ENCODE measurements around the gene GALNT6. TPM values are rescaled to one million over a fixed set of nuclear protein-coding genes. Genes with fewer than 3 reads are reported as not detected.

GALNT6 gene
- polyA plus RNA-seq, 1 donor from 2014 or later = not detected

DNA sequence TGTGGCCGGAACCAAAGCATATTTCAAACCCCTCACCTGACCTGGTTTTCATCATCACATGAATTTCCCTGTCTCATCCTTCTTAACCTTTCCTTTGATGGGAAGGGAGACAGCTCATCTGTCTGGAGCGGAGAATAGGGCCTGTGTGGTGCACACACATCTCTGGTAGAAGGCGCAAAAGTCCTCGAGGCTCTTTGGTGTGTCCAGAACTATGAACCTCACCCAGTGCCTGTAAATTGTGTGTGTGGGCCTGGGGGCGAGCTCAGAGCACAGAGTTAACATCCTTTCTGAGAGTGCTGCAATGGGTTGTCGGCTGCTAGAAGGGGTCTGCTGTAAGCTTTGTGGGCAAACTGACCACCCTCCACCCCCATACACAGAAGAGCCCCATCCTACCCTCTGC is 749 bp downstream of the GALNT6 start:
- Histone ChIP-seq H3K9ac (ENCODE audit: low read length) (no peak overlapping the region), H3K79me2 (replicated peaks; ENCODE audit: insufficient read depth, low read length) (no peaks in the 10 kb centered on the region), H3K27ac (ENCODE audit: low read length) (no peak overlapping the region), H3F3A (ENCODE audit: insufficient read depth, low read length, poor library complexity, severe bottlenecking) (no peaks in the 10 kb centered on the region), H3K4me2 (ENCODE audit: low read length) (no peak overlapping the region), H2AFZ (ENCODE audit: low read depth, low read length) (no peak overlapping the region), H3K9me2 (ENCODE audit: insufficient read depth, low read length) (no peaks in the 10 kb centered on the region), H3K36me3 (ENCODE audit: insufficient read depth, low read length) (no peaks in the 10 kb centered on the region), H4K20me1 (ENCODE audit: insufficient read depth) (no peaks in the 10 kb centered on the region), H3K9me3 (ENCODE audit: low read length) (no peaks in the 10 kb centered on the region), H3K27me3 (ENCODE audit: insufficient read depth, low read depth, low read length) (peaks cover 56% of the 10 kb centered on the region), H3K4me3 (ENCODE audit: low read length) (no peak overlapping the region)
- no peak for TF ChIP-seq EZH2 (IDR thresholded peaks at IDR 0.05; ENCODE audit: borderline replicate concordance, insufficient read depth, low read length, poor library complexity, severe bottlenecking)
- TF ChIP-seq POLR2AphosphoS5 (IDR thresholded peaks at IDR 0.05) = no peak
- TF ChIP-seq, protein P1, sequence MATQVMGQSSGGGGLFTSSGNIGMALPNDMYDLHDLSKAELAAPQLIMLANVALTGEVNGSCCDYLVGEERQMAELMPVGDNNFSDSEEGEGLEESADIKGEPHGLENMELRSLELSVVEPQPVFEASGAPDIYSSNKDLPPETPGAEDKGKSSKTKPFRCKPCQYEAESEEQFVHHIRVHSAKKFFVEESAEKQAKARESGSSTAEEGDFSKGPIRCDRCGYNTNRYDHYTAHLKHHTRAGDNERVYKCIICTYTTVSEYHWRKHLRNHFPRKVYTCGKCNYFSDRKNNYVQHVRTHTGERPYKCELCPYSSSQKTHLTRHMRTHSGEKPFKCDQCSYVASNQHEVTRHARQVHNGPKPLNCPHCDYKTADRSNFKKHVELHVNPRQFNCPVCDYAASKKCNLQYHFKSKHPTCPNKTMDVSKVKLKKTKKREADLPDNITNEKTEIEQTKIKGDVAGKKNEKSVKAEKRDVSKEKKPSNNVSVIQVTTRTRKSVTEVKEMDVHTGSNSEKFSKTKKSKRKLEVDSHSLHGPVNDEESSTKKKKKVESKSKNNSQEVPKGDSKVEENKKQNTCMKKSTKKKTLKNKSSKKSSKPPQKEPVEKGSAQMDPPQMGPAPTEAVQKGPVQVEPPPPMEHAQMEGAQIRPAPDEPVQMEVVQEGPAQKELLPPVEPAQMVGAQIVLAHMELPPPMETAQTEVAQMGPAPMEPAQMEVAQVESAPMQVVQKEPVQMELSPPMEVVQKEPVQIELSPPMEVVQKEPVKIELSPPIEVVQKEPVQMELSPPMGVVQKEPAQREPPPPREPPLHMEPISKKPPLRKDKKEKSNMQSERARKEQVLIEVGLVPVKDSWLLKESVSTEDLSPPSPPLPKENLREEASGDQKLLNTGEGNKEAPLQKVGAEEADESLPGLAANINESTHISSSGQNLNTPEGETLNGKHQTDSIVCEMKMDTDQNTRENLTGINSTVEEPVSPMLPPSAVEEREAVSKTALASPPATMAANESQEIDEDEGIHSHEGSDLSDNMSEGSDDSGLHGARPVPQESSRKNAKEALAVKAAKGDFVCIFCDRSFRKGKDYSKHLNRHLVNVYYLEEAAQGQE (IDR thresholded peaks at IDR 0.05; ENCODE audit: borderline replicate concordance) = no peak
- TF ChIP-seq TAF1 (IDR thresholded peaks at IDR 0.05; ENCODE audit: low read depth) = no peak
- TF ChIP-seq RAD21 (conservative IDR thresholded peaks at IDR 0.05) = no peak
- no peak for TF ChIP-seq MXI1 (conservative IDR thresholded peaks at IDR 0.05; ENCODE audit: poor library complexity, severe bottlenecking)
- TF ChIP-seq SMC3 (conservative IDR thresholded peaks at IDR 0.05; ENCODE audit: poor library complexity) = no peak
- no peak for TF ChIP-seq EP300 (conservative IDR thresholded peaks at IDR 0.05; ENCODE audit: poor library complexity, severe bottlenecking)
- TF ChIP-seq, protein P2, sequence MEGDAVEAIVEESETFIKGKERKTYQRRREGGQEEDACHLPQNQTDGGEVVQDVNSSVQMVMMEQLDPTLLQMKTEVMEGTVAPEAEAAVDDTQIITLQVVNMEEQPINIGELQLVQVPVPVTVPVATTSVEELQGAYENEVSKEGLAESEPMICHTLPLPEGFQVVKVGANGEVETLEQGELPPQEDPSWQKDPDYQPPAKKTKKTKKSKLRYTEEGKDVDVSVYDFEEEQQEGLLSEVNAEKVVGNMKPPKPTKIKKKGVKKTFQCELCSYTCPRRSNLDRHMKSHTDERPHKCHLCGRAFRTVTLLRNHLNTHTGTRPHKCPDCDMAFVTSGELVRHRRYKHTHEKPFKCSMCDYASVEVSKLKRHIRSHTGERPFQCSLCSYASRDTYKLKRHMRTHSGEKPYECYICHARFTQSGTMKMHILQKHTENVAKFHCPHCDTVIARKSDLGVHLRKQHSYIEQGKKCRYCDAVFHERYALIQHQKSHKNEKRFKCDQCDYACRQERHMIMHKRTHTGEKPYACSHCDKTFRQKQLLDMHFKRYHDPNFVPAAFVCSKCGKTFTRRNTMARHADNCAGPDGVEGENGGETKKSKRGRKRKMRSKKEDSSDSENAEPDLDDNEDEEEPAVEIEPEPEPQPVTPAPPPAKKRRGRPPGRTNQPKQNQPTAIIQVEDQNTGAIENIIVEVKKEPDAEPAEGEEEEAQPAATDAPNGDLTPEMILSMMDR (IDR thresholded peaks at IDR 0.05; ENCODE audit: poor library complexity, severe bottlenecking) = no peak

DNA sequence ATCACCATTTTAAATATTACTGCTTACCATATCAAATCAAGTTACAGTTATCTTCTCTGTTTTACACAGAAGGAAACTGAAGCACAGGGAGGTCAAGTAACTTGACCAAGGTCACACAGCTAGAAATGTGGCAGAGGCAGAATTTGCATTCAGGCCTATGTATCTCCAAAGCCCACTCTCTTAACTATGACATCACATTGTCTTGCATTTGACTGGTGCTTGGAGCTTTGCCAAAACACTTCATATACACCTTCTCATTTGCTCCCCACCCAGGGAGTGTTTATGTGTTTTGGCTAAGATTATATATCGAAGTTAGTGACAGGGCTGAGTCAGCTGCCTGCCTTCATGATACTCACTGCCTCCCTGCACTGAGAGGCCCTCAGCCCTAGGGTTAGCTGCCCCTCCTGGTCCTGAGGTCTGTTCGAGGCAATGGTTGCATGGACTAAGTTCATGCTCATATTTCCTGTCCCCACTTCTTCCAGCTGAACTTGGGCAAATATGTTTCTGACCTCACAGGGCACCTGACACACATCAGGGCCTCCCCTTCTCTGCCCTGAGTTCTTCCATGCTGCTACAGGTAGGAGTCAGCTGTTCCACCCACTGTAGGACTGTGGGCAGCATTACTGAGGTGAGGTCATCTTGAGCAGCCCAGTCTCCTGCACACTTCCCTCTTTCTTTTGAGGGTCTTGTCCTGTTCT is 1.8 kb downstream of the GALNT6 start:
- H3K9me3 ChIP-seq (ENCODE audit: low read length) = no peaks in the 10 kb centered on the region
- H3K27me3 ChIP-seq (ENCODE audit: insufficient read depth, low read depth, low read length) = peaks cover 52% of the 10 kb centered on the region
- H3K27ac ChIP-seq (ENCODE audit: low read length) = no peak overlapping the region
- H2AFZ ChIP-seq (ENCODE audit: low read depth, low read length) = no peak overlapping the region
- no peak overlapping the region for H3K4me2 ChIP-seq (ENCODE audit: low read length)
- H3K36me3 ChIP-seq (ENCODE audit: insufficient read depth, low read length) = no peaks in the 10 kb centered on the region
- no peaks in the 10 kb centered on the region for H4K20me1 ChIP-seq (ENCODE audit: insufficient read depth)
- no peaks in the 10 kb centered on the region for H3K79me2 ChIP-seq (replicated peaks; ENCODE audit: insufficient read depth, low read length)
- H3K4me3 ChIP-seq (ENCODE audit: low read length) = no peak overlapping the region
- no peak overlapping the region for H3K9ac ChIP-seq (ENCODE audit: low read length)
- H3K9me2 ChIP-seq (ENCODE audit: insufficient read depth, low read length) = no peaks in the 10 kb centered on the region
- TF ChIP-seq TAF1 (IDR thresholded peaks at IDR 0.05; ENCODE audit: low read depth) (no peak), EP300 (conservative IDR thresholded peaks at IDR 0.05; ENCODE audit: poor library complexity, severe bottlenecking) (no peak)
- H3F3A ChIP-seq (ENCODE audit: insufficient read depth, low read length, poor library complexity, severe bottlenecking) = no peaks in the 10 kb centered on the region
